ENCODE results near the gene SPATS1. TPM values are rescaled to one million over a fixed set of nuclear protein-coding genes. Genes with fewer than 3 reads are reported as not detected.

The SPATS1 gene
- total and polyA plus RNA-seq, 11 donors: not detected

- no peak for ATAC-seq
- no peak for TF ChIP-seq CTCF (IDR thresholded peaks at IDR 0.05)
- no peak for TF ChIP-seq POLR2A (IDR thresholded peaks at IDR 0.05)
- intact Hi-C loops (cut with DNase I): loop anchor here in 5 of 10 donors (10.0 kb wide), 4 partner anchors 158 to 228 kb away; partner anchors contain the start of gene CAPN11 (in 1 of the 5)
- WGBS, 4 donors: 44 to 53% (median 48%) methylated on average over 7 of the region's 7 CpGs
- H3K4me3 ChIP-seq: no peak overlapping the region
- peaks cover 0 to 42% (median 10%) of the 10 kb centered on the region in 9 donors for H3K27me3 ChIP-seq
- no peak overlapping the region for H3K27ac ChIP-seq
- H3K4me1 ChIP-seq: no peaks in the 10 kb centered on the region
- no peak for DNase-seq
- H3K9me3 ChIP-seq: no peaks in the 10 kb centered on the region
- no peaks in the 10 kb centered on the region for H3K36me3 ChIP-seq
Observed at GRCh38 chr6:44332585-44332984, 9.9 kb upstream of the SPATS1 start.

GRCh38 chr6:44333273-44333919, 9.1 kb upstream of the SPATS1 start:
- Histone ChIP-seq H3K27me3 (peaks cover 0 to 36% (median 10%) of the 10 kb centered on the region in 9 donors), H3K4me3 (no peak overlapping the region), H3K36me3 (no peaks in the 10 kb centered on the region), H3K27ac (no peak overlapping the region), H3K4me1 (no peaks in the 10 kb centered on the region), H3K9me3 (no peaks in the 10 kb centered on the region)
- ATAC-seq (peak in 2 of 4 donors; percentile 15 to 59), DNase-seq (no peak)
- intact Hi-C loops (cut with DNase I): loop anchor here in 5 of 10 donors (10.0 kb wide), 4 partner anchors 159 to 229 kb away; partner anchors contain the start of gene CAPN11 (in 1 of the 5)
- no peak for TF ChIP-seq CTCF (IDR thresholded peaks at IDR 0.05)
- TF ChIP-seq POLR2A (IDR thresholded peaks at IDR 0.05): no peak
- 73 to 79% (median 77%) methylated on average over 11 of the region's 11 CpGs for WGBS, 4 donors

- intact Hi-C loops (cut with DNase I): loop anchor here in 5 of 10 donors (10.0 kb wide), 4 partner anchors 159 to 229 kb away; partner anchors contain the start of gene CAPN11 (in 1 of the 5)
- DNase-seq: no peak
- TF ChIP-seq CTCF (IDR thresholded peaks at IDR 0.05) (no peak), POLR2A (IDR thresholded peaks at IDR 0.05) (no peak)
- no peaks in the 10 kb centered on the region for H3K36me3 ChIP-seq
- no peaks in the 10 kb centered on the region for H3K9me3 ChIP-seq
- no peak overlapping the region for H3K4me3 ChIP-seq
- H3K27me3 ChIP-seq: peaks cover 0 to 36% (median 10%) of the 10 kb centered on the region in 9 donors
- peaks cover 0 to 3% (median 0%) of the 10 kb centered on the region in 12 donors for H3K4me1 ChIP-seq
- no peak overlapping the region for H3K27ac ChIP-seq
- 86 to 89% (median 87%) methylated on average over 5 of the region's 5 CpGs for WGBS, 4 donors
- ATAC-seq: no peak
Observed at GRCh38 chr6:44333942-44334341, 8.5 kb upstream of the SPATS1 start.

- no peaks in the 10 kb centered on the region for H3K36me3 ChIP-seq
- intact Hi-C loops (cut with DNase I): loop anchor here in 9 of 10 donors (2.0 to 10.0 kb wide), 9 partner anchors 67 to 238 kb away; partner anchors contain the start of genes CAPN11 (in 1 of the 9) and NFKBIE (in 1 of the 9)
- TF ChIP-seq POLR2A (IDR thresholded peaks at IDR 0.05) (no peak), CTCF (IDR thresholded peaks at IDR 0.05) (no peak)
- H3K27ac ChIP-seq: no peak overlapping the region
- DNase-seq: no peak
- H3K4me3 ChIP-seq: no peak overlapping the region
- H3K27me3 ChIP-seq: peaks cover 0 to 20% (median 4%) of the 10 kb centered on the region in 9 donors
- no peaks in the 10 kb centered on the region for H3K9me3 ChIP-seq
- H3K4me1 ChIP-seq: peaks cover 0 to 3% (median 0%) of the 10 kb centered on the region in 12 donors
- WGBS, 4 donors: 40 to 63% (median 46%) methylated on average over 1 of the region's 1 CpG
- ATAC-seq: no peak
Observed at GRCh38 chr6:44335631-44336030, 6.8 kb upstream of the SPATS1 start.

All from heart left ventricle (tissue), 16 donors.